HepG2 (cell line): Measurements from ENCODE around the gene UBE2R2. TPM values are rescaled to one million over a fixed set of nuclear protein-coding genes. Genes with fewer than 3 reads are reported as not detected.

Experiments used
- ATAC-seq: fragments of 200-7000 bp; cut with Tn5 transposase; 3 replicates; pipeline ENCODE4 v1.9.1; 2020; ENCODE audit warnings: mild to moderate bottlenecking, moderate library complexity
- BruUV-seq: library from RNA; stranded (reverse); fragments of 400-500 nt; replicated peaks from 2 replicates; lab custom pipeline; 2021; lab: Mats Ljungman, UMichigan
- CTCF ChIA-PET: fragments of 300-600 bp; formaldehyde crosslinking; extraction: SDS; loops from one replicate; lab custom pipeline; 2021; ENCODE audit warnings: low total read pairs, inconsistent platforms, low intra/inter-chr PET ratio; lab: Yijun Ruan, JAX
- POLR2A ChIA-PET: fragments of 350-600 bp; sonication (Branson Sonifier 250); formaldehyde crosslinking; loops from one replicate; lab custom pipeline; 2020; ENCODE audit warnings: antibody characterized with exemption, inconsistent platforms; lab: Yijun Ruan, JAX
- DNase-seq: peaks from one replicate; pipeline ENCODE4 v3.0.0-alpha.2; 2015; ENCODE audit warnings: low spot score
- FAIRE-seq: peaks from 3 replicates; lab custom pipeline; 2011; peaks lifted over from hg19 to GRCh38; lab: Jason Lieb, UNC
- H2AFZ ChIP-seq: one replicate; pipeline ENCODE4 v1.6.1; 2011; ENCODE audit warnings: low read length, inconsistent platforms
- H3K27ac ChIP-seq: fragments of 300-600 bp; 3 replicates; pipeline ENCODE4 v1.8.0; 2011; ENCODE audit warnings: mixed run types, mild to moderate bottlenecking, mixed read lengths, low read length, inconsistent platforms; ENCODE audit not compliant: insufficient read depth; ENCODE audit errors: extremely low read length
- H3K27me3 ChIP-seq, 2 experiments: fragments of 200-600 bp in 1 of 2; 2 replicates in 1 of 2; 3 replicates in 1 of 2; pipeline versions ENCODE4 v1.6.0 to v1.8.0; 2011; ENCODE audit warnings: low read length in 2 of 2, mild to moderate bottlenecking in 2 of 2, moderate library complexity in 2 of 2, inconsistent platforms in 1 of 2; ENCODE audit not compliant: insufficient read depth in 2 of 2, control insufficient read depth in 1 of 2
- H3K36me3 ChIP-seq, 2 experiments: fragments of 200-600 bp in 1 of 2; replicated peaks in 1 of 2; 2 replicates in 1 of 2; 3 replicates in 1 of 2; pipeline versions ENCODE4 v1.5.1 to v1.8.0; 2011; ENCODE audit warnings: low read length in 2 of 2, inconsistent platforms in 1 of 2; ENCODE audit not compliant: insufficient read depth in 2 of 2, control insufficient read depth in 1 of 2
- H3K4me1 ChIP-seq: 2 replicates; pipeline ENCODE4 v1.5.1; 2012; ENCODE audit warnings: low read length, inconsistent platforms; ENCODE audit not compliant: insufficient read depth
- H3K4me2 ChIP-seq: 2 replicates; pipeline ENCODE4 v1.6.0; 2011; ENCODE audit warnings: low read depth, low read length, inconsistent platforms
- H3K4me3 ChIP-seq, 3 experiments: fragments of 200-600 bp in 1 of 3; sonication (generic), shearing (Covaris generic) in 1 of 3; replicated peaks in 1 of 3; 2 replicates each; pipeline ENCODE4 v1.5.1; 2011 to 2016; ENCODE audit warnings: low read length in 3 of 3, inconsistent platforms in 2 of 3, low read depth in 2 of 3, mild to moderate bottlenecking in 2 of 3, control low read depth in 1 of 3, mixed read lengths in 1 of 3; ENCODE audit not compliant: insufficient read depth in 1 of 3
- H3K79me2 ChIP-seq: one replicate; pipeline ENCODE4 v1.6.1; 2011; ENCODE audit warnings: low read length, inconsistent platforms; ENCODE audit not compliant: insufficient read depth
- H3K9ac ChIP-seq: 2 replicates; pipeline ENCODE4 v1.6.0; 2011; ENCODE audit warnings: mild to moderate bottlenecking, low read depth, low read length, inconsistent platforms; ENCODE audit not compliant: insufficient read depth
- H3K9me3 ChIP-seq: 2 replicates; pipeline ENCODE4 v1.5.1; 2012; ENCODE audit warnings: mild to moderate bottlenecking, low read length
- H4K20me1 ChIP-seq: 2 replicates; pipeline ENCODE4 v1.6.0; 2011; ENCODE audit warnings: inconsistent platforms, mild to moderate bottlenecking, low read length, moderate library complexity; ENCODE audit not compliant: insufficient read depth
- ELF3 ChIP-seq: IDR thresholded peaks from 2 replicates; pipeline ENCODE4 v1.6.1; 2016; ENCODE audit warnings: missing genetic modification reagents, missing compliant biosample characterization
- IRF9 ChIP-seq: sonication (generic); formaldehyde crosslinking; IDR thresholded peaks from 2 replicates; pipeline ENCODE4 v1.8.0; 2022; ENCODE audit warnings: missing genetic modification reagents, mild to moderate bottlenecking, borderline replicate concordance
- SIN3A ChIP-seq: IDR thresholded peaks from 2 replicates; pipeline ENCODE4 v1.6.1; 2011; ENCODE audit warnings: low read depth, mild to moderate bottlenecking, control low read depth, low read length, borderline replicate concordance
- WGBS: methylation state at CpG from one replicate; pipeline ENCODE4 v1.1.6; 2017; ENCODE audit warnings: low lambda C conversion rate; 5-methylcytosine and 5-hydroxymethylcytosine counted together
- in situ Hi-C: cut with HindIII; loops from 2 replicates; pipeline ENCODE4 v1.10.0; 2017; ENCODE audit warnings: low pct_unique_long_range_greater_than_20kb; ENCODE audit not compliant: extremely low pct_ligation_motif_present
- intact Hi-C: fragments of 100-400 bp; cut with micrococcal nuclease; formaldehyde crosslinking; loops from one replicate; pipeline ENCODE4 v1.10.0; 2022; ENCODE audit not compliant: unreplicated experiment
- polyA plus RNA-seq, 8 experiments: library from polyadenylated mRNA; depleted of rRNA in 3 of 8; stranded (reverse) in 7 of 8; unstranded in 1 of 8; fragments of >200 nt; fragmentation: Illumina TruSeq in 4 of 8; extraction: Trizol in 4 of 8; gene quantifications; 2 replicates each; pipeline versions ENCODE4 v1.2.1 to v1.2.3, GENCODE V29; 2011 to 2016; ENCODE audit warnings: low read depth in 4 of 8, missing spikeins in 1 of 8, mixed read lengths in 1 of 8; ENCODE audit not compliant: insufficient read depth in 1 of 8
- total RNA-seq, 5 experiments: library from RNA; depleted of rRNA; stranded (reverse); fragments of >200 nt; fragmentation: Illumina TruSeq; extraction: Trizol; gene quantifications; 2 replicates each; pipeline ENCODE4 v1.2.3, GENCODE V29; 2016; ENCODE audit warnings: low read depth in 1 of 5
- TF ChIP-seq, protein P1 (sequence below): sonication (generic); formaldehyde crosslinking; IDR thresholded peaks from 2 replicates; pipeline ENCODE4 v1.4.0; 2020; ENCODE audit warnings: missing genetic modification reagents

The UBE2R2 gene
- total and polyA plus RNA-seq, 2 of the 13 experiments (the other 11 are each of a cell fraction or from before 2014, with no cell fraction given): 14.8 to 20.9 TPM

DNA sequence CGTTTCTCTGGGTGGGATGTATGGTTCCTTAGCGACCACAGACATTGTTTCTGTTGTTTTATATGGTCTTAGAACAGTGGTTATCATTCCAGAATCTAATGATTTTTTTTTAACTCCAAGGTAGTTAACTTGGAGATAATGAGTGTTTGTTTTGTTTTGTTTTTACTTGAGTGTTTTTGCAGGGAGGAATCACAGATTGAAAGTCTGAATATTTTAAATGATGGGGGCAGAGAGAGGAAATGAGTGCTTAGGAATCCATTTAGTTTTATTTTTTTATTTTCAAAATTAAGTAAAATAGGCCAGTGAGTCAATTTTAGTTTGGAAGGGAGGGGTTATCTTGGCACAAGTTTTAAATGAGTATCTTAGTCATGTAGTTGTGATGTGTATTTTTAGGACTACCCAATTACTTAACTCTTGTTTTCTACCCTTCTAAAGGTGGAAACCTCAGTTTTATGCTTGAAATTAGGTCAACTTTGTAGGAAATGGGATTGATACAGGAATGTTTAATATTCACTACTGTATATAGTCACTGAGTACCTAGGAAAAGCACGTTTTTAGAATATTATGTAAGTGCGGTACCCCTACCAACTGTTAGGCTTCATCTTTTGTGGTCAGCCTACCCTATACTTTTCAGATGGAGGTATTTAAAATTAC, 2.0 kb downstream of the UBE2R2 start:
- Histone ChIP-seq H3K9ac (peak overlapping the region; percentile 92), H2AFZ (no peak overlapping the region), H3K9me3 (no peaks in the 10 kb centered on the region), H3K27me3 (no peaks in the 10 kb centered on the region; a peak in 1 of 5 replicates), H3K36me3 (no peaks in the 10 kb centered on the region), H3K79me2 (peaks cover 64% of the 10 kb centered on the region), H3K4me3 (peak overlapping the region; percentile 69 to 93 (median 81); a peak in 5 of 6 replicates), H4K20me1 (peaks cover 29% of the 10 kb centered on the region), H3K27ac (peak overlapping the region; percentile 59), H3K4me2 (peak overlapping the region; percentile 92), H3K4me1 (peaks cover 49% of the 10 kb centered on the region)
- ChIA-PET CTCF (no interaction called here), POLR2A (no interaction called here)
- no peak for DNase-seq
- intact Hi-C loops: no loop called here
- no peak for TF ChIP-seq IRF9 (CRISPR knock-in tag)
- no peak for ATAC-seq
- BruUV-seq: TSS peak; percentile 51
- in situ Hi-C loops: loop anchor here (5.0 kb wide), 1 partner anchor 33 kb away; no protein-coding TSS in a partner anchor
- FAIRE-seq: no peak
- 21% methylated on average over 4 of the region's 4 CpGs for WGBS

- in situ Hi-C loops: no loop called here
- H3K36me3 ChIP-seq: no peaks in the 10 kb centered on the region
- 72% methylated on average over 4 of the region's 4 CpGs for WGBS
- FAIRE-seq (no peak), DNase-seq (no peak), ATAC-seq (no peak)
- no peak overlapping the region for H2AFZ ChIP-seq
- peaks cover 72% of the 10 kb centered on the region for H3K79me2 ChIP-seq
- intact Hi-C loops: no loop called here
- TF ChIP-seq ELF3 (CRISPR knock-in tag): no peak
- no peak for TF ChIP-seq SIN3A
- TF ChIP-seq, protein P1, sequence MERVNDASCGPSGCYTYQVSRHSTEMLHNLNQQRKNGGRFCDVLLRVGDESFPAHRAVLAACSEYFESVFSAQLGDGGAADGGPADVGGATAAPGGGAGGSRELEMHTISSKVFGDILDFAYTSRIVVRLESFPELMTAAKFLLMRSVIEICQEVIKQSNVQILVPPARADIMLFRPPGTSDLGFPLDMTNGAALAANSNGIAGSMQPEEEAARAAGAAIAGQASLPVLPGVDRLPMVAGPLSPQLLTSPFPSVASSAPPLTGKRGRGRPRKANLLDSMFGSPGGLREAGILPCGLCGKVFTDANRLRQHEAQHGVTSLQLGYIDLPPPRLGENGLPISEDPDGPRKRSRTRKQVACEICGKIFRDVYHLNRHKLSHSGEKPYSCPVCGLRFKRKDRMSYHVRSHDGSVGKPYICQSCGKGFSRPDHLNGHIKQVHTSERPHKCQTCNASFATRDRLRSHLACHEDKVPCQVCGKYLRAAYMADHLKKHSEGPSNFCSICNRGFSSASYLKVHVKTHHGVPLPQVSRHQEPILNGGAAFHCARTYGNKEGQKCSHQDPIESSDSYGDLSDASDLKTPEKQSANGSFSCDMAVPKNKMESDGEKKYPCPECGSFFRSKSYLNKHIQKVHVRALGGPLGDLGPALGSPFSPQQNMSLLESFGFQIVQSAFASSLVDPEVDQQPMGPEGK (CRISPR knock-in tag): no peak
- H3K9me3 ChIP-seq: no peaks in the 10 kb centered on the region
- no peak overlapping the region for H3K27ac ChIP-seq
- peak overlapping the region; percentile 92 for H3K4me2 ChIP-seq
- H3K9ac ChIP-seq: peak overlapping the region; percentile 30
- ChIA-PET CTCF (no interaction called here), POLR2A (interaction anchor here (1.2 kb wide), 1 partner anchor 253 kb away, joined by 3 read pairs; no protein-coding TSS in a partner anchor)
- H3K4me1 ChIP-seq: peaks cover 36% of the 10 kb centered on the region
- H3K27me3 ChIP-seq: no peaks in the 10 kb centered on the region; a peak in 1 of 5 replicates
- BruUV-seq: no TSS peak
- H3K4me3 ChIP-seq: peak overlapping the region in 2 of 3 experiments; percentile 81 to 93; a peak in 4 of 6 replicates
- H4K20me1 ChIP-seq: peaks cover 29% of the 10 kb centered on the region
These were observed 3.3 kb downstream of the UBE2R2 start for GRCh38 chr9:33820231-33820745.
